ENCODE results near the gene GNA15. TPM values are rescaled to one million over a fixed set of nuclear protein-coding genes. Genes with fewer than 3 reads are reported as not detected.
"Not testable (repeated sequence)": the region's sequence is repeated elsewhere in the genome, so short reads cannot be mapped to it uniquely, and the experiment has no call there.

The GNA15 gene
- total RNA-seq, 2 donors from 2014 or later = 4.3 to 6.1 TPM

- peak; percentile 82 for DNase-seq
- ATAC-seq = peak; percentile 51 to 64
- intact Hi-C loops (cut with DNase I) = no loop called here
Observed at GRCh38 chr19:3184847-3185460, 49.1 kb downstream of the GNA15 start.

GRCh38 chr19:3185461-3186159, 49.8 kb downstream of the GNA15 start, which contains the start of gene NCLN:
TSS of gene NCLN (plus strand) at chr19:3185930. CDS start at chr19:3186031, 101 bp downstream.
- ATAC-seq = peak; percentile 96 to 97

GRCh38 chr19:3186160-3186688, 50.4 kb downstream of the GNA15 start:
- peak; percentile 19 for DNase-seq
- intact Hi-C loops (cut with DNase I) = no loop called here
- ATAC-seq = peak; percentile 15 to 36

More at GRCh38 chr19:3185461-3186159, 49.8 kb downstream of the GNA15 start, which contains the start of gene NCLN:
- intact Hi-C loops (cut with DNase I) = no loop called here
- peak; percentile 95 for DNase-seq

- intact Hi-C loops (cut with DNase I) = no loop called here
- ATAC-seq (no peak), DNase-seq (peak; percentile 15)
Observed at GRCh38 chr19:3186891-3187661, 51.2 kb downstream of the GNA15 start.

- peak; percentile 16 for DNase-seq
- intact Hi-C loops (cut with DNase I) = no loop called here
- ATAC-seq = no peak
Observed at GRCh38 chr19:3187662-3188511, 52.1 kb downstream of the GNA15 start.

- intact Hi-C loops (cut with DNase I) = no loop called here
- no peak for ATAC-seq
Observed at GRCh38 chr19:3188627-3189596, 53.1 kb downstream of the GNA15 start.

GRCh38 chr19:3189702-3190469, 54.1 kb downstream of the GNA15 start:
- intact Hi-C loops (cut with DNase I) = no loop called here
- peak; percentile 17 for DNase-seq

More at GRCh38 chr19:3188627-3189596, 53.1 kb downstream of the GNA15 start:
- DNase-seq = peak; percentile 25

GRCh38 chr19:3190470-3190770, 54.6 kb downstream of the GNA15 start:
- intact Hi-C loops (cut with DNase I) = no loop called here
- DNase-seq (no peak), ATAC-seq (no peak)

More at GRCh38 chr19:3189702-3190469, 54.1 kb downstream of the GNA15 start:
- ATAC-seq = no peak

- ATAC-seq = no peak
- intact Hi-C loops (cut with DNase I) = no loop called here
- peak; percentile 20 for DNase-seq
Observed at GRCh38 chr19:3190921-3191805, 55.3 kb downstream of the GNA15 start.

GRCh38 chr19:3191806-3192104, 55.9 kb downstream of the GNA15 start:
- intact Hi-C loops (cut with DNase I); ATAC-seq; DNase-seq: not testable (repeated sequence)

GRCh38 chr19:3192228-3192635, 56.4 kb downstream of the GNA15 start:
- intact Hi-C loops (cut with DNase I) = no loop called here
- ATAC-seq (no peak), DNase-seq (no peak)

- DNase-seq (no peak), ATAC-seq (no peak)
- intact Hi-C loops (cut with DNase I) = no loop called here
Observed at GRCh38 chr19:3192684-3193083, 56.9 kb downstream of the GNA15 start.

GRCh38 chr19:3193256-3194105, 57.6 kb downstream of the GNA15 start:
- no peak for DNase-seq
- intact Hi-C loops (cut with DNase I) = no loop called here
- no peak for ATAC-seq

- ATAC-seq (no peak), DNase-seq (no peak)
- intact Hi-C loops (cut with DNase I) = no loop called here
Observed at GRCh38 chr19:3194106-3195087, 58.6 kb downstream of the GNA15 start.
